ENCODE measurements around the gene GCK.
"Not testable (repeated sequence)": the region's sequence is repeated elsewhere in the genome, so short reads cannot be mapped to it uniquely, and the experiment has no call there.

Gene GCK

GRCh38 chr7:44176486-44176885, 12.8 kb downstream of the GCK start:
- DNase-seq: no peak

GRCh38 chr7:44175730-44176129, 13.5 kb downstream of the GCK start:
- no peak for DNase-seq

- not testable (repeated sequence) for DNase-seq
These were observed 14.6 kb downstream of the GCK start for GRCh38 chr7:44174694-44174948.

DNA sequence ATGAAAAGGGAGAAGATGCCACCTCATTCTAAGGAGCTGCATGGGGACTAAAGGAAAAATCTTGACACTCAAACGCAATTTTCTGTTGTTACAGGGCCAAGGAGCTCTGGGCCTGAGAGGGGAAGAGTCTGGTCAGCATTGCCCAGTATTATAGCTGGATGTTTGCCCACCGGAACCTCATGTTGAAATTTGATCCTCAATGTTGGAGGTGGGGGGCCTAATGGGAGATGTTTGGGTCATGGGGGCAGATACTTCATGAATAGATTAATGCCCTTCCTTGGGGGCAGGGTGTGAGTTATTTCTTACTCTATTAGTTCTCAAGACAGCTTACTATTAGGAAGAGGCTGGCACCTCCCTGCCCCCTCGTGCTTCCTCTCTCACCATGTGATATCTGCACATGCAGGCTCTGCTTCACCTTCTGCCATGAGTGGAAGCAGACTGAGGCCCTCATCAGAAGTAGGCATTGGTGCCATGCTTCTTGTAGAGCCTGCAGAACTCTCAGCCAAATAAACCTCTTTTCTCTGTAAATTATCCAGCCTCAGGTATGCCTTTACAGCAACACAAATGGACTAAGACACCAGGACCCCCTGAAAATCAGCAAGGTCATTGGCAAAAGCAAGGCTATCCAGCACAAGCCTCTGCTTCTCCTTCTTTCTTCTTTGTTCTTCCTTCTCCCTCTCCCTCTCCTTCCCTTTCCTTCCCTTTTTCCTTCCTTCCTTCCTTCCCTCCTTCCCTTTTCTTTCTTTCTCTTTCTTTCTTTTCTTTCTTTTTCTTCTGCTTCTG, 15.1 kb downstream of the GCK start:
- DNase-seq: no peak

DNA sequence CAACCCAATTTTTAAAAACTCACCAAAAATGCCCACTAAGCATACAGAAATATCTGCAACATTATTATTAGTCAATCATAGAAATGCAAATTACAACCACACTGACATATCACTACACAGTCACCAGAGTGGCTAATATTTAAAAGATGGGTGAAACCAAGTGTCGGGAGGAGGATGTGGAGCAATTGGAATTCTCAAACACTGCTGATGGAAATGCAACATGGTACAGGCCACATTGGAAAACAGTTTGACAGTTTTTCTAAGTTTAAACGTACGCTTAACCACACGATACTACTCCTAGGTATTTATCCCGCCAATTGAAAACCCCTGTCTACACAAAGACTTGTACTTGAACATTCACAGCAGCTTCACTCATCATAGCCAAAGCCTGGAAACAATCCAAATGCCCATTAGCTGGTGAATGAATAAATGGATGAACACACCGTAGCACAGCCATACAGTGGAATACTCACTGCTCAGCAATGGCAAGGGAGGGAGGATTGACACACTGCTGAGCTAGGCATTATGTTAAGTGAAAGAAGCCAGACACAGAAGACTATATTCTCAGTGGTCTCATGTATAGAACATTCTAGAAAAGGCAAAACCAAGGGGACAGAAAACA, 16.3 kb downstream of the GCK start:
- DNase-seq: no peak

DNA sequence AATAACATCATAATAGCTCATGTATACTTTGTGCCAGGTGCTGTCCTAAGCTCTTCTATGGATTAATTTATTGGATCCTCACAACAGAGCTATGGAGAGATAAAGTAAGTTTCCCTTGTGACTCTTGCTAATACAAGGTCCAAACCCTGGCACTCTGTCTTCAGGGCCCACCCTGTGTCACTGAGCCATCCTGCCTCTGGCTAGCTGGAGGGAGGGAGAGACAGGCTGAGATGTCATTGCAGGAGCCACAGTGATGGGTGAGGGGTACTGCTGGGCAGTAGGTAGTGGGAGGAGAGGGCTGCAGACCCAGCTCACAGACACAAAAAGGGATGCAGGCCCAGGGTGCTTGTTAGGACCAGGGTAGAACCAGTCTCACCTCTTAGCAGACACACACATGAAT, 16.9 kb downstream of the GCK start:
- DNase-seq: no peak

DNA sequence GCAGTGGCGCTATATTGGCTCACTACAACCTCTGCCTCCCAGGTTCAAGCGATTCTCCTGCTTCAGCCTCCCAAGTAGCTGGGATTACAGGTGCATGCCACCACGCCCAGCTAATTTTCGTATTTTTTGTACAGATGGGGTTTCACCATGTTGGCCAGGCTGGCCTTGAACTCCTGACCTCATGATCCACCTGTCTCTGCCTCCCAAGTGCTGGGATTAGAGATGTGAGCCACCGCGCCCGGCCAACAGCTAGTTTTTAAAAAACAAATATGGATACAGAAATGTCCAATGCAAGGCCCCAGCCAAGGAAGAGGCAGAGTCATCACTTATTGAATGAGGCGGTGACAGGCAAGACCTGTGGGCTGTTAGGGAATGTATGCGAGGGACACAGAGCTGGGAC, 17.3 kb downstream of the GCK start:
- DNase-seq: not testable (repeated sequence)

- DNase-seq: no peak
These were observed 21.3 kb downstream of the GCK start for GRCh38 chr7:44167920-44168319.

DNA sequence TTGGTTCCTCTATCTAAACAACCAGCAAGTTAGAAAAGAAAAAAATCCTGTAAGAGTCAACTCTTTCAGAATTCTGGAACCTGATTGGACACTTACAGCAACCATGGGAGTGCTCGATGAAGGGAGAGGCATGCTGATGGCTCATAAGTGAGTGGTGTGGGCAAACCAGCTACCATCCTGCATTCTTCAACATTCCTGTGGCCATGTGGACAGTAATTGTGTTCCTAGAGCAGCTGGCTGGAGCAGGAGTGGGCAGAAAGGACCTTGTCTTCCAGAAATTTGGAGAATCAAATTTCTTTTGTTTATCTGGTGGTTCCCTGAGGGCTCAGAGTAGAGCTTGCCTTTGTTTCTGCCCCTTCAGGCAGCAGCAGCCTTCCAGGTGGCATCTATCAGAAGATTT, 25.6 kb downstream of the GCK start:
- DNase-seq: no peak

DNA sequence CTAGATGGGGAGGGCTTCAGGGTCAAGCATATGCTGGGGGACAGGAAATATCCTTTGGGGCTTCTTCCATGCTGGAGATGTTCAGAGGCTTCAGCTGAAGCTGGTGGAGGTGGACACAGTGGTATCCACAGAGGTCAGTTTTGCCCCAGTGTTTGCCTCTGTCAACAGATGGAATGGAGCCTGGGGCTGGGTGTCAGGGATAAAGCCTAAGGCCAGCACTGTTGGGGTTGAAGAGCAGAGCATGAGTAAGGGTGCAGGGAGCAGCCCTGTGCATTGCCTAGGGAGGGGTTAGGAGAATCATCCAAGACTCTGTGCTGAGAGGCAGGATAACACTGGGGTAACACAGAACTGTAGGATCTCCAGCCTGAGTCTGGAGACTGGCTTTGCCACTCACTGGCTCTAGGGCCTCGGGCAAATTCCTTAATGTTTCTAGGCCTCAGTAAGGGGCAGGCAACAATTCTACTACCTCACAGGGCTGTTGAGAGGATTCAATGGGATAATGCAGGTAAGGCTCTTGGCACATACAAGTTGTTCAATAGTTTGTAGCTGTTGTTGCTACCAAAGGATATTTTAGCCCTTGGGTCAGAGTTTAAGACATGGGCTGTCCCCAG, 26.3 kb downstream of the GCK start:
- no peak for DNase-seq

- DNase-seq: no peak
These were observed 27.1 kb downstream of the GCK start for GRCh38 chr7:44162179-44162578.

DNA sequence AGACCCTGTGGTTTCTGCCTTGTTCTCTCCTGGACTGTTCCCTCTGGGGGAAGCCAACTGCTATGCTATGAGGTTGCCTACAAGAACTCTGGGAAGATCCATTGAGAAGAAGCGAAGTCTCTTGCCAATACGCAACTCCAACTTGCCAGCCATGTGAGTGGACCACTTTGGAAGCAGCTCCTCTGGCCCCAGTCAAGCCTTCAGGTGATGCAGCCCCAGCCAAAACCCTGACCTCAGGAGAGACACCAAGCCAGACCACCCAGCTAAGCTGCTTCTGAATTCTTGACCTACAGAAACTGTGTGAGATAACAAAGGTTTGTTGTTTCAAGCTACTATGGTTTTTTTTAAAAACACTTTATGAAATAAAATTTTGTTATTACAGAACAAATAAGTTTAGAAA, 27.9 kb downstream of the GCK start:
- no peak for DNase-seq

- no peak for DNase-seq
These were observed 29.2 kb downstream of the GCK start for GRCh38 chr7:44159824-44160630.

- DNase-seq: no peak
These were observed 30.2 kb downstream of the GCK start for GRCh38 chr7:44158873-44159631.

DNA sequence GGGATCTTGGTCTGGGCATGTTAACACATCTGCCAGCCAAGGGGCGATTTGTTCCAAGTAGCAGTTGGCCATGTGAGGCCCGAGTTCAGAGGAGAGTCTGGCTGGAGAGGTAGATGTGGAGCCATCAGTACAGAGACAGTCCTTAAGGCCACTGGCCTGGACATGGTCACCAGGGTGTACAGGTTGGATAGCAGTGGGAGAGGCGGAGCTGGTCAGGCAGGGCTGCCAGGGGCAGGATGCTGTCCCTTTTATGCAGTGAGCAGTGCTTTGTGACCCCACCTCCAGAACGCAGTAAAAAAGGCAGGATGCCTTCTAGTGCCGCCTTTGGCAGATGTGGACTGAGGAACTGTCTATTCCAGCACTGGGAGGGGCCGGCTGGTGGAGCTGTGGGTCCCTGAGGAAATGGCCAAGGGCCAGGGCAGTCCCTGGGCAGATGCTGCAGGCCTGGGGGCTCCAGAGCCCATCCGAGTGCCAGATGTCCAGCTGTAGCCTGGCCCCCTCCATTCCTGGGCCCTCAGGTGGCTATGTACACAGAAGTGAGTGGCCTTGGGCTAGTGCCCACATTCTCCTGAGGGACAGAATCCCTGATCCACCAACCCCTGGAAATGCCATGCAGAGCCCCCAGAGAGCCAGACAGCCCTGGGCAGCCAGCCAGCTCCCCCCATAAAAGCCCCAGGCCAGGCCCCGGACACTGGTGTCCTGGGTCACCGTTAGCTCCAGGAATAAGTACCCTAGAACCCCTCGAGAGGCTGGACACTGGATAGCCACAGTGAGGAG, 31.0 kb downstream of the GCK start:
- no peak for DNase-seq

DNA sequence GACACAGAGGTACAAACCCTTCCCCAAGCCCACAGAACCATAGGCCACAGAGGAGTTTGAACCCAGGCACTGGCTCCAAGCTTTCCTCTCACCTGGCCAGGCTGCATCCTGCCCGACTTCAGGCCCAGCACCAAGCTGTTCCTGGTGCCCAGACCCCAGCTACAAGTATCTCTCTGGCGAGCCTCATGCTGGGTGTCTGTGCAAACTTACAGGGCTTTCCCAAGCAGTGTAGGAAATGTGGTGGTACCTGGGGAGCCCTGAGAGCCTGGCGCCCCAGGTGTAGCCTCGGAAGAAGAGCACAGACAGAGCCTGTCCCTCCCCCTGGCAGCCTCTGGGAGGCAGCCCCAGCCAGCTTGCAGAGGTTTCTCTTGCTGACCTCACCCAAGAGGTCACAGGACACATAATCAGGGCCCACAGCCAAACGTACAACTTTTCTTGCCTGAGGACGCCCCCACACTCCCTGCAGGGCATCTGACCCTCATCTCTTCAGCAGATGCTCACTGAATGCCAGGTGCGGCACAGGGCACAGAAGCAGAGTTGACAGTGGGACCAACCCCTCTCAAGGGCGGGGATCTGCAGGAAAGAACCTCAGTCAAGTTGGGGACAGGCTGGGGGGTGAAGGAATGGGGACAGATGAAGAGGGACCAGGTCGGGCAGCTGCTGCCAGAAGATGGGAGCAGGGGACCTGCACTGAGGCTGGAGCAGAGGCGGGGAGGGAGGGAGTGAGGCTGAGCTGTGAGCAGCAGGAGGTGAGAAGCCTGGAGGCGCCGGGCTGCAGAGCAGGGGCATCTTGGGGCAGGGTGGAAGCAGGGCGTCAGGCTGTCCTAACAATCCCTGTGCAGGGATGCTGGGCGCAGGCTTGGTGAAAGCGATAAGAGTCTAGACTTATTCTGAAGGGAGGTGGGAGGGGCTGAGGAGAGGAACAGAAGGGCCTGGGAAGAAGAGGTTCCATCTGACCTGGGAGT, 31.8 kb downstream of the GCK start:
- DNase-seq: no peak

- DNase-seq: no peak
These were observed 32.7 kb downstream of the GCK start for GRCh38 chr7:44156453-44157010.

GRCh38 chr7:44155191-44156185, 33.8 kb downstream of the GCK start:
- no peak for DNase-seq

GRCh38 chr7:44154703-44155102, 34.5 kb downstream of the GCK start:
- DNase-seq: no peak

Measured in stimulated activated CD4-positive, alpha-beta T cell treated with anti-CD3 and anti-CD28 coated beads, Interleukin-1b, Interleukin-23, amount 100 ng/mL, for 48 hours (primary cell).